Measurements from ENCODE around the gene MAPKAP1. TPM values are rescaled to one million over a fixed set of nuclear protein-coding genes. Genes with fewer than 3 reads are reported as not detected.

Gene MAPKAP1
- total RNA-seq, result 100 to 1,000 TPM in 3 of 8 experiments, 10 to 100 TPM in 5; 36.0 to 159 (median 58.8) TPM

DNA sequence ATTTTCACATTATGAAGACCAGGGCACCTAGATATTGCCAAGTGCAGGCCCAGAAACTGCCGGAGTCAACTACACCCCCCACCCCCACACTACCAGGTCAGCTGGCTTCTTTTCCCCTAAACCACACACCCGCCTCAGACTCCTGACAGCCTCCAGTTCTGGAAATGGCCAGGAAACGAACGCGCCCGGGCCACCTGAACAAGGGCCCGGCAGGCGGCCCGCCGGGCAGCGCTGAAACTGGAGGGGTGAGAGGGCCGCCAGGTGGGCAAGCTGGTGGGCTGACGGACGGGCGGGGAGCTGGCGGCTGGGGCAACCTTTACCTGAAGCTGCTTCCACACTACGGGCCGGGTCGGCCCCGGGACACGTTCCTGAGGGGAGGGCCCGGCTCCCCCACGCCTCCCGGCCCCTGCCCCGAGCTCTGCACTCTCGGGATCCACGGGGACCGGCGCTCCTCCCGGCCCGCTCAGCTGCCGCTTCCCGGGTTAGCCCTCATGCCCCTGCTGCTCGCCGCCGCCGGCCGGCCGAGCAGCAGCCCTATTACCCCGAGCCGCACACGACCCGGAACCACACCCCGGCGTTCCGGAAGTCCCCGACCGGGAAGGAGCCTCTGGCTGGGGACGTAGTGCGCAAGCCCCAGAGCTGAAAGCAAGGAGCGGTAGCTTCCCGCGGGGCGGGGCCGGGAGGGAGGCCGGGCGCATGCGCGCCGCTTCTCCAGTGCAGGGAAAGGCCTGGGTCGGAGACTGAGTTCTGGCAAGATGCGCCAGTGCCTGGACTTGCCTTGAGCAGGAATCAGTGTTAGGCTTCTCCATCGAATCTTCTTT lies at the start of gene MAPKAP1:
Gene MAPKAP1 (minus strand): TSS at position 558 of the 821 bp plus-strand sequence. CDS start 34,634 bp downstream, outside the sequence.
- Histone ChIP-seq H3K4me3 (peak within 1 kb of the TSS; percentile 65 to 85 (median 76)), H3K27ac (peak within 1 kb of the TSS; percentile 47 to 74), H3K4me1 (replicated peaks in 1 of 2) (peaks cover 3 to 14% of the 10 kb centered on the region in 2 donors)
- in situ Hi-C loops (cut with MboI; ENCODE audit: low pct_unique_long_range_greater_than_20kb in 2 of 9, low sequenced_read_pairs in 9 of 9, unreplicated experiment in 9 of 9), result no loop called here
- WGBS, 10 experiments, result 0 to 6% (median 0%) methylated on average over 1 to 3 of the region's 63 CpGs; no CpG with 5 or more reads in 5 of the 10 experiments
- peak; percentile 99 to 100 (median 100) for ATAC-seq (replicated peaks in 6 of 8)

DNA sequence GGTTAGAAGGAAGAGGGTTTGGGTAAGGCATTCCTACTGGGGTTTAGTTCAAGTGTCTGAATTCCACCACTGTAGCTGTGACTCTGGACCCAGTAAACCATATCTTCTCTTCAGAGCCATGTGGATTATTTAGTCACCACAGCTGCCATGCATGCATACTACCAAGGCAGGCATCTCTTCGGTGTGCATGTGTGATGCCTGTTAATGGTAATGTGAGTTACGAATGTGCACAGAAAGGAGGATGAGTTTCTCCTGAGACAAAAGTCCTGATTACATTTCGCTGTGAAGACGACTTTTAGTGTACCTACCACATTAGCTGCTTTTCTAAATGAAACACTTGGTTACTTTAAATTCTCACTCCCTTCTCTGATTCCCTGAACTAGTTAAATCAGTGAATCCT lies 49.5 kb upstream of the MAPKAP1 start:
- Histone ChIP-seq H3K27ac (no peak overlapping the region), H3K4me1 (replicated peaks in 1 of 2) (peaks cover 58 to 92% of the 10 kb centered on the region in 2 donors), H3K4me3 (no peak overlapping the region)
- in situ Hi-C loops (cut with MboI; ENCODE audit: low pct_unique_long_range_greater_than_20kb in 2 of 9, low sequenced_read_pairs in 9 of 9, unreplicated experiment in 9 of 9), result loop anchor here in 2 of 9 experiments (25.0 kb wide), 2 partner anchors 106 to 156 kb away; no protein-coding TSS in a partner anchor
- WGBS, 10 experiments, result 66 to 100% (median 92%) methylated on average over 1 to 4 of the region's 4 CpGs; no CpG with 5 or more reads in 2 of the 10 experiments
- no peak for ATAC-seq (replicated peaks in 6 of 8)

DNA sequence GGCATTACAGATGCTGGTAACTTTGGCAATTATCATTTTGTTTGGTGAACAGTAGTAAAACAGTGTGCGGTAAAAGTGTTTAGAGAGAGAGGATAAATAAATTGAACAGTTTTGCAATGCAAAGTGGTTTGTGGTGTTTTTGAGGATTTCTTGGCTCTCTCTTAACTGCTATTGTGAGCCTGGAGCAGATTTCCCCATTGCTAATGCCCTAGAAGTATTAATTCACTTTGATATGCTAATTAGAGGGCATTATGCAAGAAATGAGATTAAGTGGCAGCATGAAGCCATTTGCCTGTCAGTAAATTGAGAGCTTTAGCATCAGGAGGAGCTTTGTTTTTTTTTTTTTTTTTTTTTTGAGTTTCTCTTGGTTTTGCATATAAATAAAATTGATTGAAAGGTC lies 48.3 kb upstream of the MAPKAP1 start:
- ATAC-seq (replicated peaks in 6 of 8), result peak in 5 of 8 experiments; percentile 10 to 92 (median 86)
- Histone ChIP-seq H3K4me3 (no peak overlapping the region), H3K27ac (no peak overlapping the region), H3K4me1 (replicated peaks in 1 of 2) (peaks cover 48 to 83% of the 10 kb centered on the region in 2 donors)
- 0 to 100% (median 40%) methylated on average over 1 of the region's 1 CpG; no CpG with 5 or more reads in 1 of the 10 experiments for WGBS, 10 experiments
- in situ Hi-C loops (cut with MboI; ENCODE audit: low pct_unique_long_range_greater_than_20kb in 2 of 9, low sequenced_read_pairs in 9 of 9, unreplicated experiment in 9 of 9), result loop anchor here in 2 of 9 experiments (25.0 kb wide), 2 partner anchors 107 to 157 kb away; no protein-coding TSS in a partner anchor

DNA sequence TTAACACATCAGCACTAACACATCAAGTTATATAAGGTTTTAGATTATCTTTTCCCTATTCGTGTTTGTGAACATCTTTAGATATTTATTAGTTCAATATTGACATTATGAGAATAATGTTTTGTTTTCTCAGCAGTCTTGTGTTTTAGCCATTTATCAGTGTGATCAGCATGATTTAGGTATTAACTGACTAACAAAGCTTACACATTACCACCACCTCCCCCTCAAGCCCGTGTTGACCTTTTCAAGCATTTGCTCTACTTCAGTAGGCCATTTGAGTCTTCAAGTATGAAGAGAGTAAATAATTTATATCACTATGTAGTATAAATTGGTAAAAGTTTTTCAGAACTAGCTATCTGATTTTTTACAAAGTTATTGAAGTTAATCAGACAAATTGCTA lies 47.1 kb upstream of the MAPKAP1 start:
- H3K4me1 ChIP-seq (replicated peaks in 1 of 2), result peaks cover 45 to 71% of the 10 kb centered on the region in 2 donors
- in situ Hi-C loops (cut with MboI; ENCODE audit: low pct_unique_long_range_greater_than_20kb in 2 of 9, low sequenced_read_pairs in 9 of 9, unreplicated experiment in 9 of 9), result loop anchor here in 2 of 9 experiments (25.0 kb wide), 2 partner anchors 108 to 158 kb away; no protein-coding TSS in a partner anchor
- peak overlapping the region in 2 of 5 donors; percentile 3 to 78 for H3K4me3 ChIP-seq
- WGBS, 10 experiments, result 0 to 43% (median 16%) methylated on average over 1 to 2 of the region's 2 CpGs
- no peak overlapping the region for H3K27ac ChIP-seq
- ATAC-seq (replicated peaks in 6 of 8), result no peak

DNA sequence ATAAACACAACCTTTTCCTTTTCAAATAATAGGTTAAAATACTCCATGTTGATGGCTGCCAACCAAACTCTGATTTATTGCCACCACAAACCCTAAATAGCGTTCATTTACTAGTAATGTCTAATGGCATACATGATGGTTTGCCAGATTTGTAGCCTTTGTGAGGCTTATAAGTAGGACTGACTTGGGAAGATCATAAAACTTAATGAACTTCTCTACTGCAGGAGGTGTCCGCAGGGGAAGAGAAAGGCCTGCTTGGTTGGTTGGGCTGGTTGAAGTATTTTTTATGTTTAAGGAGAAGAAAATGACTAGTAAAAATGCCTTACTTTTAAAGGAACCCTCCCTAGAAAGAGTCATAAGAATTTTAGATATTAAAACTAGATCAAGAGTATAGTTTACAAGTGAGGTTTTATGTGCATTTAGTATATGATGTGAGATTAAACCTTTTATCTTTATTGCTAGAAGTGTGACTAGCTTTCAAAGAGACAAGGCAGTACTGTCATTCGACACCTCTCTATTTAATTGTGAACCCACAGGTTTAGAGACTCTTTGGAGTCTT lies 45.1 kb upstream of the MAPKAP1 start:
- in situ Hi-C loops (cut with MboI; ENCODE audit: low pct_unique_long_range_greater_than_20kb in 2 of 9, low sequenced_read_pairs in 9 of 9, unreplicated experiment in 9 of 9), result loop anchor here in 2 of 9 experiments (25.0 kb wide), 2 partner anchors 110 to 160 kb away; no protein-coding TSS in a partner anchor
- ATAC-seq (replicated peaks in 6 of 8), result no peak
- Histone ChIP-seq H3K4me3 (peak overlapping the region; percentile 9 to 100 (median 78)), H3K27ac (no peak overlapping the region), H3K4me1 (replicated peaks in 1 of 2) (peaks cover 29 to 53% of the 10 kb centered on the region in 2 donors)
- WGBS, 10 experiments, result 6 to 100% (median 49%) methylated on average over 1 to 3 of the region's 3 CpGs; no CpG with 5 or more reads in 2 of the 10 experiments

DNA sequence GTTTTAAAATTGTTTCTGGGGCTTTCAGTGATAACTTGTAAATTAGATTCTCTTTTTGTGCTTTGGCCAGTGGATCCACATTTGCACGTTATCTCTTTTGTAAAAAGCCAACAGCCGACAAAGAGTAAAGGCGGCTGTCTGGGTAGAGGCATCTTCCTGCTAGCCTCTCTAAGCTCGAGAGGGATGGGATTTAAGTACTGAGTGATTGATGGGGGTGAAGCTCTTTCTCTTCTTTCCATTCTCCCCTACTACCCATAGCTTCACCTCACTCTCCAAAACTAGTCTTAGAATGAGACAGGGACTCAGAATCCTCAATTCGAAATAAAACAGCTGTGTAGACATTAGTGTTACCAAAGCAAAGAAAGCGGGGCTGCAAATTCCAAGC lies 43.6 kb upstream of the MAPKAP1 start:
- Histone ChIP-seq H3K27ac (no peak overlapping the region), H3K4me3 (peak overlapping the region; percentile 77 to 100 (median 92)), H3K4me1 (replicated peaks in 1 of 2) (peaks cover 20 to 38% of the 10 kb centered on the region in 2 donors)
- WGBS, 10 experiments, result 7 to 100% (median 40%) methylated on average over 1 to 5 of the region's 6 CpGs
- no peak for ATAC-seq (replicated peaks in 6 of 8)
- in situ Hi-C loops (cut with MboI; ENCODE audit: low pct_unique_long_range_greater_than_20kb in 2 of 9, low sequenced_read_pairs in 9 of 9, unreplicated experiment in 9 of 9), result loop anchor here in 2 of 9 experiments (25.0 kb wide), 2 partner anchors 112 to 162 kb away; no protein-coding TSS in a partner anchor

DNA sequence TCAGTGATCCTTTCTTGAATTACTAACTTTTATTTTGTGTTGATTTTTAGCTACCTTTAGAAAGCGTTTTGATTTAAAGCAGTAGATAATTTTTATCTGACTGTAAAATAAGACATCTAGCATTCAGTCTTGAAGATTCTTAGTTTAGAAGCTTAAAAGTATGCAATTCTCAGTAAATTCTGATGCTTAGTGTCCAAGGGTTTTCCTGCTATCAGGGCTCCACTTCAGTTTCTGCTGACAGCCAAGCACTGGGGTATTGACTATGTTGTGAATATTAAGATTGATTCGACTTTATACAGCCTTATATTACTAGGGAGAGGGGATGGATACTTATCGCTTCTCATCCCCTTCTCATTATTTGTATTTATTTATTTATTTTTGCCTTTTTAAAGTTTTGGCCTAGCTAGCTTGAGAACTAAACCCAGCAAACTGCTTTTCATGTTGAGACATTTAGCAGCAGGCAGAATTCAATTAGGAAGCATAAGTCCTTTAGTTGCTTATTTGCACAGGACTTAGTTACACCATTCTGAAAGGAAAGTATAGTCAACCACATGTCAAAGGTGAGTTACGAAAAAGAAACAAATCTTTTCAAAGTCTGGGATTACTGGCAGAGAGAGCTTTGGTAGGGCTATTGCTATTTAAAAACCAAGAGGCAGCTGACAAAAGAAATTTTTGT lies 43.1 kb upstream of the MAPKAP1 start:
- no peak overlapping the region for H3K27ac ChIP-seq
- in situ Hi-C loops (cut with MboI; ENCODE audit: low pct_unique_long_range_greater_than_20kb in 2 of 9, low sequenced_read_pairs in 9 of 9, unreplicated experiment in 9 of 9), result loop anchor here in 4 of 9 experiments (25.0 kb wide), 3 partner anchors 112 to 338 kb away; no protein-coding TSS in a partner anchor
- WGBS, 10 experiments, result 23 to 92% (median 40%) methylated on average over 2 to 4 of the region's 4 CpGs
- peaks cover 19 to 33% of the 10 kb centered on the region in 2 donors for H3K4me1 ChIP-seq (replicated peaks in 1 of 2)
- ATAC-seq (replicated peaks in 6 of 8), result no peak
- peak overlapping the region; percentile 77 to 100 (median 92) for H3K4me3 ChIP-seq

DNA sequence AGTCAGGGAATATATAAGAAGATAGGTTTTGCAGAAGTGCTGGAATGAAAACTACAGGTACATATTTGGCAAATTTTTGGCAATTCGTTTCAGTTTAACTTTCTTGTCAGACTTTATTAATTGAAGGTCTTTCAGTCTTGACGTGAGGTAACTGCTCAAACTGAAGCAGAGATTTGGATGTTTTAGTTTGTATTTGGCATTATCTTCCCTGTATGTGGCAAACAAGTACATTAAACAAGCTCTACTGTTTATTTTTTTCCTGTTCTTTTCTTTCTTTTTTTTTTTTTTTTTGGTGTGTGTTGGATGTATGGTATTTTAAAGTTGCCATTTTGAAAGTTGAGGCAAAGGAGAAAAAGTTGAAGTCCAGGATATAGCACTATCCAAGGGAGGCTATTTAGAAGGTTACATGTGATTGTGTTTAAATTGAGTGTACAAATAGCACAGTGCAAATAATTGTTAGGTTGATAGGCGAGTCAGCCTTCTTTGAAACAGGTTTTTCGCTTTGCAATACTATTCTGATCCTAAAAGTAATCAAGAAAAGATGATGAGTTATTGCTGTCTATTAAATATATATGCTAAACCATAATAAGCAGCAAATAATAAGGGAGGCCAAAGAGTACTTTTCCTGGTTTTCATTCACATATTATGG lies 42.4 kb upstream of the MAPKAP1 start:
- H3K4me1 ChIP-seq (replicated peaks in 1 of 2), result peaks cover 16 to 26% of the 10 kb centered on the region in 2 donors
- H3K27ac ChIP-seq, result no peak overlapping the region
- in situ Hi-C loops (cut with MboI; ENCODE audit: low pct_unique_long_range_greater_than_20kb in 2 of 9, low sequenced_read_pairs in 9 of 9, unreplicated experiment in 9 of 9), result loop anchor here in 2 of 9 experiments (25.0 kb wide), 1 partner anchor 337 kb away; no protein-coding TSS in a partner anchor
- peak overlapping the region; percentile 77 to 100 (median 92) for H3K4me3 ChIP-seq
- 38 to 94% (median 54%) methylated on average over 3 to 4 of the region's 4 CpGs; no CpG with 5 or more reads in 1 of the 10 experiments for WGBS, 10 experiments
- no peak for ATAC-seq (replicated peaks in 6 of 8)

DNA sequence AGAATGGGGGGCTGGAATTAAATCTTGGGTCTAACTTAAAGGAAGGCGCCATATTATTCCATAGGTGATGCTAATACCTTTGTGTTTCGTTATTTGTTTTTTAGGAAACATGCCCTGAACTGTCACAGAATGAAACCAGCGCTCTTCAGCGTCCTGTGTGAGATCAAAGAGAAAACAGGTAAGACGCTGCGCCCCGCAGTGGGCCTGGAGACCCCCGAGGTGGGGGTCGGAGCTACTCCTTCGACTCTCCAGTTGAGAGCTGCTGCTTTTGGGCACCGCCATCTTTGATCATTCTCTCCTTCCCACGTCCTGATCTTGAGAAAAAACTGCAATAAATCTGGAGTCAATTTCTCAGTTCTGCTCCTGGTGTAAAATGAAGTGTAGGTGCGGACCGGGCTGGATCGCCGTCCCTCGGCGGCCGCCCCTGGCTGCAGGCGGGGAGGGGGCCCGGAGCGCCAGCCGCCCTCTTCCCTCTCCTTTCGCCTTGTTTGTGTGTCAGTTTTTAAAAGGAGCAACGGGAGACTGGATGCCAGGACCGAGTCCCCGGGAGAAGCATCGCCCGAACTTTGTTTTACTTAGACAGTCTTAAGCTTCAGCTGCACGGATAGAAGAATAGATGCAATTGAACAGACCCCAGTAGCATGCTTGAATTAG lies 41.6 kb upstream of the MAPKAP1 start:
- peak overlapping the region; percentile 91 to 92 for H3K27ac ChIP-seq
- WGBS, 10 experiments, result 0 to 91% (median 7%) methylated on average over 1 to 25 of the region's 30 CpGs
- in situ Hi-C loops (cut with MboI; ENCODE audit: low pct_unique_long_range_greater_than_20kb in 2 of 9, low sequenced_read_pairs in 9 of 9, unreplicated experiment in 9 of 9), result loop anchor here in 2 of 9 experiments (25.0 kb wide), 1 partner anchor 336 kb away; no protein-coding TSS in a partner anchor
- ATAC-seq (replicated peaks in 6 of 8), result no peak
- peaks cover 14 to 17% of the 10 kb centered on the region in 2 donors for H3K4me1 ChIP-seq (replicated peaks in 1 of 2)
- H3K4me3 ChIP-seq, result peak overlapping the region; percentile 77 to 100 (median 92)

DNA sequence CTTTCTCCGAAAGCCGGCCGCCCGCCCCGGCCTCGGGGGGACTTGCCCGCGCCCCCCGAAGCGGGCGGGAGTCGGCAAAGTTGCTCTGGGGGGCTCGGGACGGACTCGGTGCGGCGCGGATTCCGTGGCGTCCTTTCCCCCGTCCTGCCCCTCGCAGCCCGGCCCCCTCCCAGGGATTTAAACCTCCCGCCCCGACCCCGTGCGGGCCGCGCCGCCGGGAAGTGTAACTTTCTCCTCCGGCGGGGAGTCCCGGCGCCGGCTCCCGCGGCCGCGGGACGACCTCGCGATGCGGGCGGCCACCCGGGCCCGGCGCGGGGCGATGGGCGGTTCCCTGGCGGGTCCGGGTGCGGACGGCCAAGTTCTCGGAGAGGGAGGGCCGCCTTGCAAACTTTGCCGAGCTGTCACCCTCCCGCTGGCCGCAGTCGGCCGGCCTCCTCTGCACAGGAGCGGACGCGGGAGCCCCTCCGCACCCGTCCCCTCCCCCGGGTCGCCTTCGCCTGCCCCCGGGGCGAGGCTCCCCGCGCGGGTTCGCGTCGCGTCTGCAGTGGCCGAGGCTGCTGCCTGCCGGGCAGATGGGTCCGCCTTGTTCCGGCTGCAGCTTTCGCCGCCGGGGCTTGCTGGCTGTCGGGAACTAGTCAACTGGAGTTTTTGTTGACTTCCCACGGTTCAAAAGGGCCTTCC lies 40.9 kb upstream of the MAPKAP1 start:
- in situ Hi-C loops (cut with MboI; ENCODE audit: low pct_unique_long_range_greater_than_20kb in 2 of 9, low sequenced_read_pairs in 9 of 9, unreplicated experiment in 9 of 9), result loop anchor here in 2 of 9 experiments (25.0 kb wide), 1 partner anchor 336 kb away; no protein-coding TSS in a partner anchor
- H3K4me1 ChIP-seq (replicated peaks in 1 of 2), result peaks cover 11 to 14% of the 10 kb centered on the region in 2 donors
- WGBS, 10 experiments, result 0% methylated on average over 1 to 8 of the region's 88 CpGs; no CpG with 5 or more reads in 5 of the 10 experiments
- ATAC-seq (replicated peaks in 6 of 8), result no peak
- H3K4me3 ChIP-seq, result peak overlapping the region; percentile 77 to 100 (median 92)
- peak overlapping the region; percentile 91 to 92 for H3K27ac ChIP-seq
